COLO668 (cell line): ENCODE data around the gene NPY4R2.
"Not testable (repeated sequence)": the region's sequence is repeated elsewhere in the genome, so short reads cannot be mapped to it uniquely, and the experiment has no call there.

Experiments used
- DNase-seq: peaks from one replicate; lab custom pipeline; 2025; ENCODE audit not compliant: unreplicated experiment; lab: John Stamatoyannopoulos, UW

Gene NPY4R2

GRCh38 chr10:47918475-47918874, at the start of gene NPY4R2:
TSS of gene NPY4R2 (plus strand) at chr10:47918662. CDS start at chr10:47921988, 3,326 bp downstream.
- not testable (repeated sequence) for DNase-seq

GRCh38 chr10:47870887-47871286, 47.6 kb upstream of the NPY4R2 start:
- not testable (repeated sequence) for DNase-seq

- not testable (repeated sequence) for DNase-seq
These were observed 46.8 kb upstream of the NPY4R2 start for GRCh38 chr10:47871485-47872180.

- DNase-seq = not testable (repeated sequence)
These were observed 46.2 kb upstream of the NPY4R2 start for GRCh38 chr10:47872236-47872635.

GRCh38 chr10:47884239-47884638, 34.2 kb upstream of the NPY4R2 start:
- not testable (repeated sequence) for DNase-seq

GRCh38 chr10:47884934-47885333, 33.5 kb upstream of the NPY4R2 start:
- not testable (repeated sequence) for DNase-seq

GRCh38 chr10:47886356-47886755, 32.1 kb upstream of the NPY4R2 start:
- not testable (repeated sequence) for DNase-seq

GRCh38 chr10:47886827-47887226, 31.6 kb upstream of the NPY4R2 start:
- DNase-seq = not testable (repeated sequence)

GRCh38 chr10:47890737-47891136, 27.7 kb upstream of the NPY4R2 start:
- not testable (repeated sequence) for DNase-seq

- DNase-seq = not testable (repeated sequence)
These were observed 25.8 kb upstream of the NPY4R2 start for GRCh38 chr10:47892494-47893261.

GRCh38 chr10:47894571-47894970, 23.9 kb upstream of the NPY4R2 start:
- DNase-seq = not testable (repeated sequence)

GRCh38 chr10:47897813-47898212, 20.6 kb upstream of the NPY4R2 start:
- DNase-seq = not testable (repeated sequence)

GRCh38 chr10:47909333-47909732, 9.1 kb upstream of the NPY4R2 start:
- DNase-seq = not testable (repeated sequence)

GRCh38 chr10:47910486-47910885, 8.0 kb upstream of the NPY4R2 start:
- not testable (repeated sequence) for DNase-seq

GRCh38 chr10:47914052-47914451, 4.4 kb upstream of the NPY4R2 start:
- not testable (repeated sequence) for DNase-seq

- DNase-seq = not testable (repeated sequence)
These were observed 2.5 kb upstream of the NPY4R2 start for GRCh38 chr10:47915849-47916548.

- DNase-seq = not testable (repeated sequence)
These were observed 2.1 kb downstream of the NPY4R2 start for GRCh38 chr10:47920610-47921009.

- not testable (repeated sequence) for DNase-seq
These were observed 4.0 kb downstream of the NPY4R2 start for GRCh38 chr10:47922503-47922902.

GRCh38 chr10:47924628-47925027, 6.2 kb downstream of the NPY4R2 start:
- not testable (repeated sequence) for DNase-seq

- not testable (repeated sequence) for DNase-seq
These were observed 8.9 kb downstream of the NPY4R2 start for GRCh38 chr10:47927147-47927916.

- DNase-seq = not testable (repeated sequence)
These were observed 9.8 kb downstream of the NPY4R2 start for GRCh38 chr10:47928225-47928624.
